Skeletal muscle tissue (tissue), 4 donors: ENCODE results near the gene DNAJC4. TPM values are rescaled to one million over a fixed set of nuclear protein-coding genes. Genes with fewer than 3 reads are reported as not detected.

Experiments
- H3K27ac ChIP-seq: one replicate; pipeline ENCODE4 v1.7.0; 2013; ENCODE audit warnings: mild to moderate bottlenecking, low read depth, low read length, inconsistent platforms
- H3K27me3 ChIP-seq, 3 donors: one replicate each; pipeline ENCODE4 v1.7.0; 2013; ENCODE audit warnings: low read length in 3 of 3; ENCODE audit not compliant: control insufficient read depth in 3 of 3, insufficient read depth in 3 of 3
- H3K36me3 ChIP-seq, 3 donors: one replicate each; pipeline ENCODE4 v1.7.0; 2013; ENCODE audit warnings: low read length in 3 of 3; ENCODE audit not compliant: control insufficient read depth in 3 of 3, insufficient read depth in 3 of 3
- H3K4me1 ChIP-seq, 3 donors: one replicate each; pipeline ENCODE4 v1.7.0; 2013; ENCODE audit warnings: low read length in 3 of 3, mild to moderate bottlenecking in 3 of 3; ENCODE audit not compliant: control insufficient read depth in 3 of 3, insufficient read depth in 3 of 3
- H3K4me3 ChIP-seq, 3 donors: one replicate each; pipeline ENCODE4 v1.7.0; 2013; ENCODE audit warnings: low read length in 3 of 3
- H3K9ac ChIP-seq, 3 donors: one replicate each; pipeline ENCODE4 v1.7.0; 2013; ENCODE audit warnings: low read length in 3 of 3, mild to moderate bottlenecking in 3 of 3, moderate library complexity in 2 of 3, low read depth in 1 of 3
- H3K9me3 ChIP-seq, 3 donors: one replicate each; pipeline ENCODE4 v1.7.0; 2013; ENCODE audit warnings: low read length in 3 of 3; ENCODE audit not compliant: control insufficient read depth in 3 of 3
- total RNA-seq: library from RNA; depleted of rRNA; stranded (reverse); fragments of >200 nt; gene quantifications from one replicate; pipeline ENCODE4 v1.2.3, GENCODE V29; 2014
- donor health status: Osteomylitis.

The DNAJC4 gene
- total RNA-seq, 1 donor from 2014 or later: 18.8 TPM

- H3K4me3 ChIP-seq: no peak overlapping the region
- H3K36me3 ChIP-seq: peaks cover 71 to 83% (median 77%) of the 10 kb centered on the region in 3 donors
- H3K4me1 ChIP-seq: no peaks in the 10 kb centered on the region
- no peak overlapping the region for H3K9ac ChIP-seq
- H3K9me3 ChIP-seq: no peaks in the 10 kb centered on the region
- H3K27ac ChIP-seq: no peak overlapping the region
- H3K27me3 ChIP-seq: no peaks in the 10 kb centered on the region
Measured at GRCh38 chr11:64196626-64197025, 33.7 kb upstream of the DNAJC4 start.

DNA sequence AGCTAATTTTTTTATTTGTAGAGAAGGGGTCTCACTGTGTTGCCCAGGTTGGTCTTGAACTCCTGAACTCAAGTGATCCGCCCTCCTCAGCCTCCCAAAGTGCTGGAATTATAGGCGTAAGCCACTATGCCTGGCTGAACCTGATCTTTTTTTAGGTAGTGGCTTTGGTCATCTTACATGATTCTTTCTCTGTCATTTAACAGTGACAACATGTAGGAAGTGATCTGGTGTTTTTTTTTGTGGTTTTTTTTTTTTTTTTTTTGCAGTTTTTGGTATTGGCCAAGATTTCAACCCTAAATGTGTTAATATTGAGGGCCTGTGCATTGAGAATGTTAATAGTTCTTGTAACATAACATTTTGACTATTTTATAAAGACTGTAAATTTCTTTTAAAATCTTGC, 31.8 kb upstream of the DNAJC4 start:
- H3K27ac ChIP-seq: no peak overlapping the region
- no peaks in the 10 kb centered on the region for H3K27me3 ChIP-seq
- no peaks in the 10 kb centered on the region for H3K9me3 ChIP-seq
- H3K9ac ChIP-seq: no peak overlapping the region
- H3K36me3 ChIP-seq: peaks cover 76 to 85% (median 84%) of the 10 kb centered on the region in 3 donors
- no peak overlapping the region for H3K4me3 ChIP-seq
- peaks cover 2 to 8% (median 6%) of the 10 kb centered on the region in 3 donors for H3K4me1 ChIP-seq

DNA sequence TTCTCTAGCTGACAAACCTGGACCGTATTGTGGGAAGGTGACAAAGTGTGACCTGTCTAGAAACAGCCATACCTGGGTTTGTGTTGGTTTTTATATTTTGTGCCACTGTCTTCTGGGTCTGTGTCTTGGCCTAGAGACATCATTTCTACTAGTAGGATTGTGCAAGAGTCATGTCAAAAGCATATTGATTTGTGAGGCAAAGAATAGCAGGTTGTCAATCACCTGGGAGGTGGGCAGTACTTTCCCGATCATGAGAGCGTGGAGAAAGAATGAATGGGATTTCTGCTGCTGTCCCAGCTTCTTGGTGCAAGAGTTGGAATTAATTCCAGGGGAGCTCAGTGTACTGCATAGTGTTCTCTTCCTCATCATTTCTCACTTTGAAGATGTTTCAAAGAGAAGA, 28.8 kb upstream of the DNAJC4 start:
- Histone ChIP-seq H3K27me3 (no peaks in the 10 kb centered on the region), H3K4me1 (peaks cover 12 to 25% (median 25%) of the 10 kb centered on the region in 3 donors), H3K4me3 (no peak overlapping the region), H3K27ac (no peak overlapping the region), H3K9me3 (no peaks in the 10 kb centered on the region), H3K9ac (no peak overlapping the region), H3K36me3 (peaks cover 59 to 69% (median 67%) of the 10 kb centered on the region in 3 donors)

GRCh38 chr11:64202992-64203391, 27.4 kb upstream of the DNAJC4 start:
- H3K27ac ChIP-seq: no peak overlapping the region
- no peak overlapping the region for H3K4me3 ChIP-seq
- H3K27me3 ChIP-seq: no peaks in the 10 kb centered on the region
- H3K36me3 ChIP-seq: peaks cover 44 to 57% (median 57%) of the 10 kb centered on the region in 3 donors
- peak overlapping the region in 1 of 3 donors; percentile 0 for H3K9ac ChIP-seq
- H3K4me1 ChIP-seq: peaks cover 17 to 38% (median 31%) of the 10 kb centered on the region in 3 donors
- H3K9me3 ChIP-seq: no peaks in the 10 kb centered on the region

- Histone ChIP-seq H3K4me3 (no peak overlapping the region), H3K4me1 (peaks cover 17 to 41% (median 32%) of the 10 kb centered on the region in 3 donors), H3K36me3 (peaks cover 41 to 52% (median 51%) of the 10 kb centered on the region in 3 donors), H3K27me3 (no peaks in the 10 kb centered on the region), H3K9ac (no peak overlapping the region), H3K27ac (no peak overlapping the region), H3K9me3 (no peaks in the 10 kb centered on the region)
Measured at GRCh38 chr11:64203421-64204079, 26.8 kb upstream of the DNAJC4 start.

DNA sequence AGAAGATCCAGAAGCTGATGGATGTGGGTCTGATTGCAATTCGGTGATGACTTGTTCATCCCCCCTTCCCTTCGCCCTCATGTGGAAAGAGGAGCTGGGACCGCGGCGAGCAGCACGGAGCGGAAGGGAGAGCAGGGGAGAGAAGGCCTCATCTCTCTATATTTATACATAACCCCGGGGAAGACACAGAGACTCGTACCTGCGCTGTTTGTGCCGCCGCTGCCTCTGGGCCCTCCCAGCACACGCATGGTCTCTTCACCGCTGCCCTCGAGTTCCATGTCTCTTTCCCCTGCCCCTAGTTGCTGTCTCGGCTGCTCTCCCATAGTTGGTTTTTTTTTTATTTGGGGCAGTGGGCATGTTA, 26.3 kb upstream of the DNAJC4 start:
- Histone ChIP-seq H3K36me3 (peaks cover 41 to 49% (median 49%) of the 10 kb centered on the region in 3 donors), H3K9ac (peak overlapping the region in 1 of 3 donors; percentile 8), H3K27me3 (no peaks in the 10 kb centered on the region), H3K27ac (no peak overlapping the region), H3K4me1 (peaks cover 17 to 43% (median 37%) of the 10 kb centered on the region in 3 donors), H3K4me3 (no peak overlapping the region), H3K9me3 (no peaks in the 10 kb centered on the region)

DNA sequence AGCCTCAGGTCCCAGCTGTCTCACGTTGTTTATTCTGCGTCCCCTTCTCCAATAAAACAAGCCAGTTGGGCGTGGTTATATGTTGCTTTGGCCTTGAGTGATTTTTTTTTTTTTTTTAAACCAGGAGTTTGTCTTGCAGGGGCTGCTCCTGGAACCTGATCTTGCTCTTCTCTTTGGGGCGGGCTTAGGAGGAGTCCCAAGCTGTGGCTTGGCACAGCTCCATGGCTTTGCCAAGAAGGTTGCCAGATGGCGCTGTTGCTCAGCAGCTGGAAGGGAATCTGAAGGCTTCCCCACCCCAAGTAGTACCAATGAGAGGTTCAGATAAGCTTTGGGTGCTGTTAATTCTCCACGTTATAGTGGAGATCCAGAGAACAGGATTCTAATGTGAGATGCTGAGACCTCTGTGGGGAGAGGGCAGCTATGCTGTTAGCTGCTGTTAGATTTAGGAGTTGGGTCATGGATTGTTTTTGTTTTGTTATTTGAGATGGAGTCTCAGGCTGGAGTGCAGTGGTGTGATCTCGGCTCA, 25.8 kb upstream of the DNAJC4 start:
- Histone ChIP-seq H3K27ac (no peak overlapping the region), H3K36me3 (peaks cover 41 to 49% (median 49%) of the 10 kb centered on the region in 3 donors), H3K9me3 (no peaks in the 10 kb centered on the region), H3K4me1 (peaks cover 17 to 43% (median 37%) of the 10 kb centered on the region in 3 donors), H3K9ac (peak overlapping the region in 1 of 3 donors; percentile 8), H3K4me3 (no peak overlapping the region), H3K27me3 (no peaks in the 10 kb centered on the region)

- Histone ChIP-seq H3K9me3 (no peaks in the 10 kb centered on the region), H3K36me3 (peaks cover 24 to 32% (median 30%) of the 10 kb centered on the region in 3 donors), H3K4me3 (peak within 1 kb of the TSS; percentile 52 to 67 (median 65)), H3K27me3 (no peaks in the 10 kb centered on the region), H3K27ac (peak within 1 kb of the TSS; percentile 83), H3K4me1 (peaks cover 17 to 43% (median 37%) of the 10 kb centered on the region in 3 donors), H3K9ac (peak within 1 kb of the TSS; percentile 62 to 77 (median 75))
Measured at GRCh38 chr11:64206457-64207255, 23.7 kb upstream of the DNAJC4 start, which contains the start of gene FERMT3. FERMT3 (plus strand) TSS chr11:64206721; CDS start chr11:64207365, 644 bp downstream.

DNA sequence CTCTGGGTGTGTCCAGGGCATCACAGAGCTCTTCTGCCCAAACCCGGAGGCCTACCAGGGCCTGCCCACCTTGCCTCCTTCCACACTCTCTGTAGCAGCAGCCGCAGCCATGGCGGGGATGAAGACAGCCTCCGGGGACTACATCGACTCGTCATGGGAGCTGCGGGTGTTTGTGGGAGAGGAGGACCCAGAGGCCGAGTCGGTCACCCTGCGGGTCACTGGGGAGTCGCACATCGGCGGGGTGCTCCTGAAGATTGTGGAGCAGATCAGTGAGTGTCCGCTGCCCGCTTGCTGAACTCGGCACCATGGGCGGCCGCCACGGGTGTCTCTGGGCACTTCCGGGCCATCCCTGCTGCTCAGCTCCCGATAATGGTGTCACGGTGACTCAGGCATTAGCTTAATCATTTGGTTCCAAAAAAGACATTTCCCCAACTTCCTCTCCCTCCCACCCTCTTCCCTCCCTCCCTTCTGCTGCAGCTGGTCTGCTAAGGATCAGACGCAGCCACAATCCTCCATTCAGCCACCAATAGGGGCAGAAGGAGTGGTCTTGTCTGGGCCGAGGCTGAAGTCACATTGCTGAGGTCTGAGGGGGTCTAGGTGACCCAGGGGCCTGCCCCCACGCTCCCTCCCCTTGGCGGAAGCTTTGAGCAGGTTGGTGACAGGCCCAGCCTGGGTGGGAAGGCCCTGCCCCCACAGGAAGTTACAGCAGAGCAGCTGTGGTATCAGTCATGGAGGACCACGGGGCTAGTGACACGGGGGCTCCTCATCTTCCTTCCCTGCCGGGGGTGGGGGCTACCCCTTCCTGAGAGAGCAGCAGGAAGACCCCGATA, 22.9 kb upstream of the DNAJC4 start:
- Histone ChIP-seq H3K4me1 (peaks cover 15 to 41% (median 37%) of the 10 kb centered on the region in 3 donors), H3K36me3 (peaks cover 26 to 32% (median 26%) of the 10 kb centered on the region in 3 donors), H3K4me3 (peak overlapping the region; percentile 52 to 67 (median 65)), H3K27me3 (no peaks in the 10 kb centered on the region), H3K9ac (peak overlapping the region; percentile 62 to 77 (median 75)), H3K27ac (peak overlapping the region; percentile 83), H3K9me3 (no peaks in the 10 kb centered on the region)
